Kidney (tissue), 14 donors: Measurements from ENCODE around the gene DENND4A. TPM values are rescaled to one million over a fixed set of nuclear protein-coding genes. Genes with fewer than 3 reads are reported as not detected.
"Not testable (repeated sequence)": the region's sequence is repeated elsewhere in the genome, so short reads cannot be mapped to it uniquely, and the experiment has no call there.

ENCODE experiments used
- DNase-seq, 5 donors: peaks; one replicate each; pipeline ENCODE4 v3.0.0-alpha.2; 2013 to 2020
- FAIRE-seq: peaks from 2 replicates; lab custom pipeline; 2012; peaks lifted over from hg19 to GRCh38; lab: Jason Lieb, UNC
- H3K27ac ChIP-seq, 2 donors: one replicate each; pipeline ENCODE4 v1.7.0; 2013; ENCODE audit warnings: low read depth in 2 of 2, low read length in 2 of 2, inconsistent platforms in 1 of 2
- H3K27me3 ChIP-seq: one replicate; pipeline ENCODE4 v1.7.1; 2013; ENCODE audit warnings: low read length, inconsistent platforms; ENCODE audit not compliant: control insufficient read depth, insufficient read depth
- H3K36me3 ChIP-seq, 3 donors: one replicate each; pipeline versions ENCODE4 v1.7.0 to v1.7.1; 2013; ENCODE audit warnings: low read length in 3 of 3, control low read depth in 1 of 3, inconsistent platforms in 1 of 3; ENCODE audit not compliant: insufficient read depth in 3 of 3, control insufficient read depth in 2 of 3
- H3K4me1 ChIP-seq, 3 donors: one replicate each; pipeline versions ENCODE4 v1.7.0 to v1.7.1; 2013; ENCODE audit warnings: low read length in 3 of 3, inconsistent platforms in 1 of 3, low read depth in 1 of 3; ENCODE audit not compliant: control insufficient read depth in 2 of 3, insufficient read depth in 2 of 3
- H3K4me3 ChIP-seq, 3 donors: one replicate each; pipeline versions ENCODE4 v1.7.0 to v1.8.1; 2013; ENCODE audit warnings: low read length in 3 of 3, control low read depth in 1 of 3, inconsistent platforms in 1 of 3
- H3K9ac ChIP-seq, 3 donors: one replicate each; pipeline versions ENCODE4 v1.7.0 to v1.7.1; 2013; ENCODE audit warnings: low read length in 3 of 3, control low read depth in 1 of 3, inconsistent platforms in 1 of 3
- H3K9me3 ChIP-seq, 3 donors: one replicate each; pipeline versions ENCODE4 v1.7.0 to v1.7.1; 2013; ENCODE audit warnings: low read length in 3 of 3, control low read depth in 1 of 3, inconsistent platforms in 1 of 3; ENCODE audit not compliant: control insufficient read depth in 2 of 3, insufficient read depth in 1 of 3
- intact Hi-C: fragments of 100-400 bp; cut with DNase I; formaldehyde crosslinking; loops from one replicate; pipeline ENCODE4 v1.11.1; 2022
- polyA plus RNA-seq: library from polyadenylated mRNA; stranded (reverse); fragments of 350-450 nt; fragmentation: Illumina TruSeq; extraction: RNeasy Lipid Tissue Mini Kit (QIAGEN cat#74804); gene quantifications from one replicate; pipeline ENCODE4 v1.2.3, GENCODE V29; 2014; ENCODE audit warnings: low read depth, low replicate concordance; ENCODE audit not compliant: insufficient read depth
- total RNA-seq: library from RNA; stranded (reverse); fragmentation: NEBNext Ultra II Directional; extraction: Animal tissue kit (Norgen Biotek cat#: 25700); gene quantifications from one replicate; pipeline ENCODE4 v1.2.1, GENCODE V29; 2021
- TF ChIP-seq, protein P1 (sequence below): IDR thresholded peaks from 3 replicates; pipeline ENCODE4 v1.5.1; 2012; ENCODE audit warnings: mild to moderate bottlenecking, moderate library complexity, borderline replicate concordance; ENCODE audit not compliant: insufficient read depth; ENCODE audit errors: extremely low read depth
- donor health status: control.
- donor health status: control.
- donor health status: control.
- donor health status: control.
- donor health status: control.
- donor health status: DM: yes; HTN: yes; CAD: no.
- donor health status: Normal renal cell carcinoma (clear cell type).

Gene DENND4A
- total and polyA plus RNA-seq, 2 donors from 2014 or later: 8.6 to 35.9 TPM

- intact Hi-C loops: no loop called here
- FAIRE-seq (no peak), DNase-seq (no peak)
- Histone ChIP-seq H3K36me3 (no peaks in the 10 kb centered on the region), H3K9me3 (no peaks in the 10 kb centered on the region), H3K27me3 (no peaks in the 10 kb centered on the region), H3K27ac (no peak overlapping the region), H3K4me1 (no peaks in the 10 kb centered on the region), H3K9ac (no peak overlapping the region), H3K4me3 (no peak overlapping the region)
- TF ChIP-seq, protein P1, sequence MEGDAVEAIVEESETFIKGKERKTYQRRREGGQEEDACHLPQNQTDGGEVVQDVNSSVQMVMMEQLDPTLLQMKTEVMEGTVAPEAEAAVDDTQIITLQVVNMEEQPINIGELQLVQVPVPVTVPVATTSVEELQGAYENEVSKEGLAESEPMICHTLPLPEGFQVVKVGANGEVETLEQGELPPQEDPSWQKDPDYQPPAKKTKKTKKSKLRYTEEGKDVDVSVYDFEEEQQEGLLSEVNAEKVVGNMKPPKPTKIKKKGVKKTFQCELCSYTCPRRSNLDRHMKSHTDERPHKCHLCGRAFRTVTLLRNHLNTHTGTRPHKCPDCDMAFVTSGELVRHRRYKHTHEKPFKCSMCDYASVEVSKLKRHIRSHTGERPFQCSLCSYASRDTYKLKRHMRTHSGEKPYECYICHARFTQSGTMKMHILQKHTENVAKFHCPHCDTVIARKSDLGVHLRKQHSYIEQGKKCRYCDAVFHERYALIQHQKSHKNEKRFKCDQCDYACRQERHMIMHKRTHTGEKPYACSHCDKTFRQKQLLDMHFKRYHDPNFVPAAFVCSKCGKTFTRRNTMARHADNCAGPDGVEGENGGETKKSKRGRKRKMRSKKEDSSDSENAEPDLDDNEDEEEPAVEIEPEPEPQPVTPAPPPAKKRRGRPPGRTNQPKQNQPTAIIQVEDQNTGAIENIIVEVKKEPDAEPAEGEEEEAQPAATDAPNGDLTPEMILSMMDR: no peak
These were observed 10.0 kb downstream of the DENND4A start for GRCh38 chr15:65782096-65782495.

GRCh38 chr15:65778701-65779100, 13.4 kb downstream of the DENND4A start:
- FAIRE-seq, H3K9me3 ChIP-seq, H3K27me3 ChIP-seq, intact Hi-C loops, H3K4me3 ChIP-seq, H3K9ac ChIP-seq, H3K27ac ChIP-seq, DNase-seq, H3K4me1 ChIP-seq, H3K36me3 ChIP-seq: not testable (repeated sequence)

GRCh38 chr15:65778269-65778668, 13.8 kb downstream of the DENND4A start:
- TF ChIP-seq, protein P1: no peak
- FAIRE-seq (no peak), DNase-seq (no peak)
- Histone ChIP-seq H3K27ac (no peak overlapping the region), H3K4me3 (no peak overlapping the region), H3K27me3 (no peaks in the 10 kb centered on the region), H3K4me1 (no peaks in the 10 kb centered on the region), H3K36me3 (no peaks in the 10 kb centered on the region), H3K9ac (no peak overlapping the region), H3K9me3 (no peaks in the 10 kb centered on the region)
- intact Hi-C loops: no loop called here

- DNase-seq (no peak), FAIRE-seq (no peak)
- Histone ChIP-seq H3K36me3 (no peaks in the 10 kb centered on the region), H3K4me3 (no peak overlapping the region), H3K9me3 (no peaks in the 10 kb centered on the region), H3K4me1 (no peaks in the 10 kb centered on the region), H3K27ac (no peak overlapping the region), H3K27me3 (no peaks in the 10 kb centered on the region), H3K9ac (no peak overlapping the region)
- intact Hi-C loops: no loop called here
- TF ChIP-seq, protein P1: no peak
These were observed 14.2 kb downstream of the DENND4A start for GRCh38 chr15:65777843-65778242.
